HG03066 (cell line): Measurements from ENCODE around the gene ARID3C.

Experiments
- ATAC-seq: cut with Tn5 transposase; IDR thresholded peaks from one replicate; pipeline ENCODE4 v1.9.1; 2021; ENCODE audit warnings: low read depth; ENCODE audit not compliant: unreplicated experiment

The ARID3C gene, protein sequence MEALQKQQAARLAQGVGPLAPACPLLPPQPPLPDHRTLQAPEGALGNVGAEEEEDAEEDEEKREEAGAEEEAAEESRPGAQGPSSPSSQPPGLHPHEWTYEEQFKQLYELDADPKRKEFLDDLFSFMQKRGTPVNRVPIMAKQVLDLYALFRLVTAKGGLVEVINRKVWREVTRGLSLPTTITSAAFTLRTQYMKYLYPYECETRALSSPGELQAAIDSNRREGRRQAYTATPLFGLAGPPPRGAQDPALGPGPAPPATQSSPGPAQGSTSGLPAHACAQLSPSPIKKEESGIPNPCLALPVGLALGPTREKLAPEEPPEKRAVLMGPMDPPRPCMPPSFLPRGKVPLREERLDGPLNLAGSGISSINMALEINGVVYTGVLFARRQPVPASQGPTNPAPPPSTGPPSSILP

DNA sequence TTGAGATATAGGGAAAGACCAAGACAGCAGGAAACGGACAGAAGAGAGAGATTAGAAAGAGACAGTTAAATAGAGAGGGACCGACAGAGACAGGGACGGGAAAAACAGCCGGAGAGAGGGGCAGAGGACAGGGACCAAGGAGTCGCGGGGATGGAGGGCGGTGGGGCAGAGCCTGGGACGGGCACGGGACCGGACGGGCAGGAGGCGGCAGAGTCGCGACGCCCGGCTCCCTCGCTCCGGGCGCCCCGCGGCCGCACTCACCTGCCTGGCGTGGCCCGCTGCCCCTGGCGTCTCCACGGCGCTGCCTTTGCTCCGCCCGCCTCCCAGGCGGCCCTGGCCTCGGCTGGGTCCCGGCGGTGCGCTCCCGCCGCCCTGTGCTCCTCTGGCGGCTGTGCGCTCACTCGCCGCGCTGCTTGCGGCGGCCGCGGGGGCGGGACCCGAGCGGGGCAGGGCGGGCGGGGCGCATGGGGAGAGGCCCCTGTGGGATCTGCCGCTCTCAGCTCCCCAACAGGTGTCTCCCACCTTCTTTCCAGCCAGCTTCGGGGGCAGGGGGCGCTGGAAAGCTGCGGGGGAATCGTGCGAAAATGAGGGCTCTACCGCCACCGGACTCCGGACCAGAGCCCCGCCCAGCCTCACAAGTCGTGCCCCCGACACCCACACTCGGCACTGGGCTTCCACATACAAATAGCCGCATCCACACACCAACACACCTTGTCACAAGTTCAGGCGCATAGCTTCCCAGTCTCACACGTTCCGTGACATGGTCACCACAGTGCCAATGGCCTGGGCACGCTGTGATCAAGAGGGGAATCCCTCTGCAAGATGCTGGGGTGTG, at the start of gene ARID3C:
Gene ARID3C, minus strand, starts transcription at position 411 of the 835 bp plus-strand sequence. CDS start 1,052 bp downstream, outside the sequence.
- no peak for ATAC-seq

DNA sequence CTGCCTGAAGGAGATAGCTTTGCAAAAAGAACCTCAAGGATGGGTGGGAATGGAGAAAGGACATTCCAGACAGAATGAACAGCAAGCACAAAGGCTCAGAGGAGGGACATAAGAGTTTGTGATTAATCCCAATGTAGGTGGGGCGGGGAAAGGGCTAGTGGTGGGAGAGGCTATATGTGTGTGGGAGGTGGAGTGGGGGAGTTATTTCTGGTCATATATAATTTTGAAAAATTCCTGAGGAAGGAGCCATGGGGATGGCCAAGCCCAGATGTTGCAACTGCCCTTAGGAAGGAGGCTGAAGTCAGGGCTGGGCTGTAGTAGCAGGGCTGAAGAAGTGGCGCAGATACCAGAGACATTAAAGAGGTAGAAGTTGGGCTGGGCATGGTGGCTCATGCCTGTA, 47.0 kb upstream of the ARID3C start:
- ATAC-seq: no peak

DNA sequence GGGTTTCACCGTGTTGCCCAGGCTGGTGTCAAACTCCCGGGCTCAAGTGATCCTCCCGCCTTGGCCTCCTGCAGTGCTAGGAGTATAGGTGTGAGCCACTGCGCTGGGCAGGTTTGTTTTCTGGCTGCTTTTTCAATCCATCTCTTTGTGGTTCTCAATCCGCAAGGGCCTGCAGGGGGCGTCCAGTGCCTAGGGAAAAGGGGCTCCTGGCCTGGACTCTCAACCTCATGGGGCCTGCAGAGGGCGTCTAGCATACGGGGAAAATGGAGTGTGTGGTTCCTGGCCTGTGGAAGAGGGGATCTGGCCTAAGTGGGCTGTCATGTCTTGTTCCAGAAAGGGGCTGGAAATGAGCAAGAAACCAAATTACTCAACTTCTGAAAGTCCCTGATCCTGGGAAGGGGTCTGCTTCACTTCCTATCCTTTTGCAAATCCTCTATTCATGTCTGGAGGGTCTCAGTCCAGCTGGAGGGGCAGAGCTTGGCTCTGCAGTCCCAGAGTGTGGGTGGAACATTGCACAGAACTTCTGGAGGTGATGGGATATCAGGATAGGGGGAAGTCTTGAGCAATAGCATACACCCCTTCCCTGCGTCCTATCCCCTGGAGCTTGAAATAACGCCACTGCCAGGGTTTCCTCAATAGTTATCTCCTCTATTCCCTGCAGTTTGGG, 46.3 kb upstream of the ARID3C start:
- ATAC-seq: no peak

DNA sequence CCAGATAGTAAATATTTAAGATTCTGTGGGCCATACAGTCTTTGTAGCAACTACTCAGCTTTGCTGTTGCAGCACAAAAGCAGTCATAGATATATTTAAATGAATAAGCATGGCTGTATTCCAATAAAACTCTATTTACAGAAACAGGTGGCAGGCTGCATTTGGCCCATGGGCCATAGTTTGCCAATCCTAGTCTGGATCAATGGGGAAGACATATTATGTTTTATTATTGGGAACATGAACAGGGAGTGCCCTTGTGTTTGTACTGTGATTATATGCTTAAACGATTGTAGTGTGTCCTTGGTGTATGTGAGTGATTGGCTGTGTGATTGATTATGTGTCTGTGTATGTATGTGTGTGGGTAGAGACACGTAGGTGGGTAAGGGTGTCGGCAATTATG, 45.6 kb upstream of the ARID3C start:
- ATAC-seq: no peak

DNA sequence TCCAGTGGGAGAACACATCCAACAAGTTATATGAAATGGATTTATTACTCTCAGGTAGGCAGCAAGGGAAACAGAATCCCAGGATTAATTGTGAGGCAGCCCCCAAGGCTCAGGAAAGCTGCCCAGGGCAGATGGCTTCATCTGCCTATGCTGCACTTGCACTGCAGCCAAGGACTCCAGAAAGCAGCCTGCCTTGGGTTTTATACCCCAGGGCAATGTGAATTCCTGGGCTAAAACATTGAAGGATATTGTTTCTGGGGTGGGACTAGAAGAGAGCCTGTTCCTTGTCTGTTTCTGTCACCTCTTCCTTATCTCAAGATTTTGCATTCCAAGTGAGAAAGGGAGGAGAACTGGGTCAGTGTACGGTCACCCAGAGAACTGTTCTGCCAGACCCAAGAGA, 42.4 kb upstream of the ARID3C start:
- no peak for ATAC-seq

DNA sequence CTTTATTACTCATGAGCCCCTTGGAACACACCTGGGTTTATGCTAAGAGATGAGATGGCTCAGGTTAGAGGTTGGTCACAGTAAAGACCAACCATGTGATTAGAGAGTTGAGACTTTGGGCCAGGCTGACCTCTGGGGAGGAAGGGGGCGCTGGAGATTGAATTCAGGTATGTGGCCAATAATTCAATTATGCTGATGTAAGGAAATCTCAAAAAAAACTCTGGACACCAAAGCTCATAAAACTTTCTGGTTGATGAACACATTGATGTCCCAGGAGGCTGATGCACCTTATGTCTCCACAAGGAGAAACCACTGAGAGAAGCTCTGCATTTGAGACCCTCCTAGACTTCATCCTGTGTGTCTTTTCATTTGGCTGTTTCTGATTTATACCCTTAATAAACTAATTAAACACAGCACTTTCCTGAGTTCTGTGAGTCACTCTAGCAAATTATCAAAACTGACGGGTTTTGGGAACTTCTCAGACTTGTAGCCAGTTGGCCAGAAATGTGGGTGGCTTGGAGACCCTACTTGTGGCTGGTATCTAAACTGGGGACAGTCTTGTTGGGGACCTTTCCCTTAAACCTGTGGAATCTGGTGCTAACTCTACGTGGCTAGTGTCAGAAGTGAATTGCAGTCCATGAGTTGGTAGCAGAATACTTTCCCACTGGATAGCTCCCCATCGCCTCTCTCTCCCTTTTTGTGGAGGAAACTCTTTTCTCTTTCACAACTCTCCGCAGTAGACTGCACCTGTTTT, 41.1 kb upstream of the ARID3C start:
- ATAC-seq: no peak

DNA sequence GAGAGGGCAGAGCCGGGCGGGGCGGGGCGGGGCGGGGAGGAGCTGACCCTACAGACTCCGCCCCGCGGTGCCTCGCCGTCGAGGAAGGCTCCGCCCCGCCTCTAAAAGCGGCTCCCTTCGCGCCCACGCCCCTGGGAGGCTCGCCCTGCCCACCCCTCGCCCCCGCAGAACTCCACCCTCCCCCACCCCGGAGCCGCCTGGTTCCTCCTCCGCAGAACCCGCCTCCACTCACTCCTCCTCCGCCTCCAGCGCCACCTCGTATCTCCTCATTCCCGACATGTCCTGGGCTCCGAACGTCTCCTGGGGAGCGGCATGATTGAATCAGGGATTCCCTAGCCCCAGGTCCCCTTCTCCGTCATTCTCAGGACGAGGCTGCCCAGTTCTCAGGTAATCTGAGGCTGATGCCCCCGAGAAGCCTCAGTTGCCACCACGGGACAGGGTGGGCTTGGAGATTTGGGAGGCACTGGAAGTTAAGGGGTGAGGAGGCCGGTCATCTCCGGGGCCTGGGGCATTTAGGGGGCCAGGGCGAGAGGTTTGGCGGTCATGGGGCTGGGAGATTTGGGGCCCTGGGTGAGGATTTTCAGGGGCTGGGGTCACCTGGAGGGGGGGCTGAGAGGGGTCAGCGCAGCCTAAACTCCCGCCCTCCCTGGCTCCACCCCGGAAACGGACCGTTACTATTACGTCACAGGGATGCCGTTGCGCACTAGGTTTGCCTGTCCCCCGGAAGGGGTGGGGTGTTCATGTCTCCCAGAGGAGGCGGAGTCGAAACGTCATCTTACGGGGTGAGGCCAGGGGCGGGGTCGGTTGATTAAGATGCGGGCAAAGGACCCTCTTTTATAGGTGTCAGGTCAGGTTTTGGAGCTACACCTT, 36.8 kb upstream of the ARID3C start:
- ATAC-seq: peak; percentile 66

DNA sequence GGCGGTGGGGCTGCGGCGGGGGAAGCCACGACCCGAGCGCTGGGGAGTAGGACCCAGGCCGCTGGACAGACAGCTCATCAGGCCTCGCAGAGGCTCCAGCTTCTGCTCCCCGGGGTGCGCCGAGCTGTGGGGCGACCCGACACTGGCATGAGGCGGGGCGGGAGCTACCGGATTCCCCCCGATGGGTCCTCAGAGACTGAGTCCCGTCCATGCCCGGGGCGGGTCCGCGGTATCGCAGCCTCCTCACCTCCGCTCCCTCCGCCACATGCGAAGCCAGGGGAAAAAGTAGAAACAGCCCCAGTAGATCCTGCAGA, 36.2 kb upstream of the ARID3C start:
- ATAC-seq: peak; percentile 24

DNA sequence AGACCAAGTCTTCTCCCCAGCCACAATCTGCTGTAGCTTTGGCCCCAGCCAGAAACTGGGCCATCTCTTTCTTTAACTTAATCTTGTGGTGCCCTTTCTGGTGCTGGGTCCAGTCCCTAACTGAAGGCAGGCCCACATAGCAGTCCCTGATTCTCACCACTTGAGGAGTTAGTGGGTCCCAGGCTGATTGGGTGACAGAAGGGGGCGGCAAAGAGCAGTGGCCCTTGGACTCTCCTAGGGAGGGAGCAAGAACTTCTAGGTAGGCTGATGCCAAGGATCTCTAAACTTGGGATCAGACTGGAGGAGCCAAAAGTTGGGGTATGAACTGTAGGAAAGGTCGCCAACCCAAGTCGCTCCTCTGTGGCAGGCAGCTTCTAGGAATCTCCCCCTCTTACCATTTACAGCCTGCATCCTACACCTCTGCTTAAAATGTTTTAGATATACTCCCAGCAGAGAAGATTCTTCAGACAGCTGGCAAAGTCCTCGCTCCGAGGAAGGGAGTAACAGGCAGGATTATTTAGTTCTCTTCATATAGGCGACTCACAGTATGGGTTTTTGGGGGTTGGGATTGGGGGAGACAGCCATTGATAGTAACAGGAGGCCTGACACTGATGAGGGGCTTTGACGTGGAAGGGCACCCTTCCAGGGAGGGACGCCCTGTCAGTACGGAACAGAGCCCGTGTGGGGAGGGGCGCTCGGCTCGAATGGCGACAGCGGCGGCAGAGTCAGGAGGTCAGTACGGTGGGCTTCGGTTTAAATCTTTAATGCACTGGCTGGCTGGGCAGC, 35.6 kb upstream of the ARID3C start:
- peak; percentile 52 for ATAC-seq

DNA sequence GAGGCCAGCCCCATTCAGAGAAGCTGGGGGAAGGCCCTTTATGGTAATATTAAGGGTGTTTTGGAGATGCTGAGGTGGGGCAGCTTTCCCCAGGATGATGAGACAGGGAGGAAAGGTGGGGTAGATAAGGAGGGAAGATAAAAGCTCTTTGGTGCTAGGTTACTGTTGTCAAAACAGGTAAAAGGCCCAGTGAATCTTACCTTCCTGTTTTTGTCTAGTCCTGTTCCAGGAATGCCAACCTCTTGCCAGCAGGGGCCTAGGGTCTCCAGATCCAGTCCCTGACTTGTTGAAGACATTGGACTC, 34.4 kb upstream of the ARID3C start:
- ATAC-seq: no peak

DNA sequence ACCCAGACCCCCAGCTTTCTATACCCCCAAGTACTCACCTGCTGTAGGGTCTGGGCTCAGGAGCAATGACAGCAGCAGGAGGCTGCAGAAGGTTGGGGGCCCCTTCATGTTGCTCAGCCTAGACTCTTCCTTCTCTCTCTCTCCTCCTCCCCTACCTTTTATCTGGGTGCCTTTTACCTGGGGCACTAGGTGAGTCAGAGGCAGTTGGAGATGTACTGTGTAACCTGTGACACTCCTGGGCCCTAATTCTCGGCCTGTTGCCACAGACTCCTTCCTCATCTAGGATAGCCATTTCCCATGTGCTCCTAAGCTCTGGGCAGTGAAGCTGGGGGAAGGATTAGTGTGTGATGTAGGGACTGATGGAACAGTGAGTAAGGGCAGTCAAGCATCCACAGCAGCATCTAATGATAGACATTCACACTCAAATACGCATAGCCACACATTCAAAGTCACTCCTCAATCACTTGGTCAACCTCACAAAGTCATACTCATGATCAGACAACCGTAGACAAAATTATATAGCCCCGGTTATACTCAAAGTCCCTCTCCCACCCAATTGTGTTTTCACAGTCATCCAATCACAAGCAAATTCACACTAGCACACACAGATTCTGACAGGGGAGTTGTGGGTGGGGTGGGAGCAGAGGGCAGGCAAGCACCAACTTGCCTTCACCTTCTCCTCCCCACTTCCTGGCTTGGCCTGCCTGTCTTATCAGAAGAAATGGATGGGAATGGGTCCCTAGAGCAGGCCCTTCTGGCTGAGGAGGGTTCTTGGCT, 33.8 kb upstream of the ARID3C start, which contains the start of gene CCL27:
Gene CCL27, minus strand, starts transcription at position 132 of the 777 bp plus-strand sequence. Its CDS starts 24 bp downstream, at position 108.
- no peak for ATAC-seq

DNA sequence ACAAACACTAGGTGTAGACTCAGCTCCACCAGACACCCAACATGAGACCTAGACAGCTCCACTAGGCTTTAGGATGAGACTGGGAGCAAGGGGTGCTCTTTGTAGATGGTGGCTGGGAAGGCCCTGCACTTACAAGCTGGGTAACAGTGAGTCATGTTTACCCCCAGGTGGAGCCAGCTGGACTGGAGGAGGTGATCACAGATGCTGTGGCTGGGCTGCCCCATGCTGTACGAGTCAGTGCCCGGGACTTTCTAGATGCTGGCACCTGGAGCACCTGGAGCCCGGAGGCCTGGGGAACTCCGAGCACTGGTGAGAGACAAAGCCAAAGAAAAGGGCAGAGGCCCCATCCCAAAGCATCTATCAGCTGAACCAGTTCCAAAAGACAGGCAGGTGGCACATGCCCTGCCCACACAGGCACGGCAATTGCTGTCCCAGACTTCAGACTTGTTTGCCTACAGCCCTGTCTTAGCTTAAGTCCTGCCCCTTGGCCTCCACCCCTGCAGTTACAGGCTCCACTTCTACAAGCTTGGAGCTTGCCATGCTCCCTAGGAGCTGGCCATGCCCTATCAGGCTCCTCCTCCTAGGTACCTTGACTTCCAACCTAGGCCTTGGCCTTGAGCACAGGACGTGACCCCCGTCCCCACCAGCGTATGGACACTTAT, 30.9 kb upstream of the ARID3C start:
- no peak for ATAC-seq

DNA sequence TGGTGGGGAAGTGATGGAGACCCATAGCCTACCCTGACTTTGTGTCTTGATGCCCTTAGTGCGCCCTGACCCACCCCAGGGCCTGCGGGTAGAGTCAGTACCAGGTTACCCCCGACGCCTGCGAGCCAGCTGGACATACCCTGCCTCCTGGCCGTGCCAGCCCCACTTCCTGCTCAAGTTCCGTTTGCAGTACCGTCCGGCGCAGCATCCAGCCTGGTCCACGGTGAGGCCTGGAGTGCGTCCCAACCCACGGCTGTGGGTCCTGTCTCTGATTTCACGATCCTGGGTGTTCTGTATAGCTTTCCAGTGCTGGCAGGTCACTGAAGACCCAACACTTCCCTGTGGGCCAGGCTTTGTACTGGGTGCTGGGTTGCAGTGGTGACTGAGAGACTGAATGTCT, 29.6 kb upstream of the ARID3C start:
- ATAC-seq: no peak

DNA sequence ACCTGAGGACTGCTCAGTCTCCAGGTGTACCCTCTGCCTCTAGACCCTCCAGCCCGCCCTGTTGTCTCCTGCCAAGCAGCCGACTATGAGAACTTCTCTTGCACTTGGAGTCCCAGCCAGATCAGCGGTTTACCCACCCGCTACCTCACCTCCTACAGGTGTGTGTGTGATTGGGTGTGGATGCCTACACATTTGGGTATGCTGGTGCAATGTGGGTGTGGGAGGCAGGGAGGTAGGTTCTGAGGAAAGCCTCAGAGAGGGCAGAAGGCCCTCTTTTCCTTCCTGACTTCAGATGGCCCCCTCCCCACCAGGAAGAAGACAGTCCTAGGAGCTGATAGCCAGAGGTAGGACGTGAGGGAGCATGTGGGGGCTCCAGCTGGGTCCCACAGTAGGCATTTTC, 28.1 kb upstream of the ARID3C start:
- no peak for ATAC-seq

DNA sequence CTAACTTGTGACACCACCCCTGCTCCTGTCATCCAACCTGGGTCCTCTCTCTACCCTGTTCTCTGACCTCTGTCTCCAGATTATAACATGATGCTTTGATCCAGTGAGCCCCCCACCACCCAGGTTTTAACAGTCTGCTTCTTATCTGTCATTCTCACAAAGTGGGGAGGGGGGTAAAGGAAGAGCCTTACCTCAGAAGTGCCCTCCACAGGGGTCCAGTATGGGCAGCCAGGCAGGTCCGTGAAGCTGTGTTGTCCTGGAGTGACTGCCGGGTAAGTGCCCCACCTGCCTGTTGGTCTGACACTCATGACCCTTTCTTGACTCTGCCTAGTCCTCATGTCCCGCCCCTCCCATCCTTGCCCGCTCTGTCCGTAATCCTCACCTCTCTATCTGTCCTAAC, 26.5 kb upstream of the ARID3C start:
- no peak for ATAC-seq

DNA sequence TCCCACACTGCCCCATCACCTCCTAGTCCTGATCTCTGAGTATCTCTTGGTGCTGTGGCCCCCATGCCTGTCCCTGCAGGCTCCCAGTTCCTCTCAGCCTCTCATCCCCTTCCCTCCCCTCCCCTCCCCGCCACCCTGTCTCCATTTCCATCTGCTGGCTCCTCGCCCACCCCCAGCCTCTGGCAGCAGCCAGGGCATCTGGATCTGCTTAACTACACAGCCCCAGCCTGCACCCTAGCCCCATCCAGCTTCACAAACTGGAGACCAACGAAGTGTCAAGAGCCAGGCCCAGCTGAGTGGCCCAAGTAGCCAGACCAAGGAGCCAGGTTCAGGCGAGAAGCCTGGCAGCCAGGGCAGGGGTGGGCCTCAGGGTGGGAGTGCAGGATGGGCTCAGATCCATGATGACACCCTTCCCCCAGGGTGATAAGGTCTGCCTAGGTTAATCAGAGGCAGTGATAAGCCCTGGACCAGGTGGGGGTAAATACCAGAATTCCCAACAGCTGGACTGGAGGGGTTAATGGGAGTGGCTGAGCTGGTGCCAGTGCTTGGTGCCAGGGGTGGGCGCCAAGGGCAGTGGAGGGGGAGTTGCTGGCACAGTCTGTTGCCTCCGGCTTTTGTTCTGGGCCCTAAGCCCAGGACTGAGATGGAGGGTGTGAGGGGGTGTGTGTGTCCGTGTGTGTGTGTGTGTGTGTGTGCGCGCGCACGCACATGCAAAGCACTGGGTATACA, 25.6 kb upstream of the ARID3C start:
- no peak for ATAC-seq
